Memory B cell (primary cell): ENCODE results near the gene FAM32A.

Experiments used
- ATAC-seq: fragments of 150-1000 bp; cut with Tn5 transposase; 2 replicates; pipeline ENCODE4 v1.10.0; 2021; ENCODE audit warnings: low read depth, mild to moderate bottlenecking, moderate library complexity
- DNase-seq, 2 donors: peaks; one replicate each; pipeline ENCODE4 v3.0.0; 2022; ENCODE audit warnings: low spot score in 2 of 2
- H3K27ac Mint-ChIP-seq: one replicate; pipeline ENCODE4 v1.8.0; 2022; ENCODE audit warnings: mild to moderate bottlenecking, moderate library complexity, mixed read lengths
- H3K27me3 Mint-ChIP-seq: one replicate; pipeline ENCODE4 v1.8.0; 2022; ENCODE audit warnings: mixed read lengths
- H3K36me3 Mint-ChIP-seq: one replicate; pipeline ENCODE4 v1.8.0; 2022; ENCODE audit warnings: mild to moderate bottlenecking, mixed read lengths
- H3K4me1 Mint-ChIP-seq: one replicate; pipeline ENCODE4 v1.8.0; 2022; ENCODE audit warnings: mixed read lengths
- H3K4me3 Mint-ChIP-seq: one replicate; pipeline ENCODE4 v1.8.0; 2022; ENCODE audit warnings: mild to moderate bottlenecking, moderate library complexity, mixed read lengths
- H3K9me3 Mint-ChIP-seq: one replicate; pipeline ENCODE4 v1.8.0; 2022; ENCODE audit warnings: mixed read lengths

Gene FAM32A

DNA sequence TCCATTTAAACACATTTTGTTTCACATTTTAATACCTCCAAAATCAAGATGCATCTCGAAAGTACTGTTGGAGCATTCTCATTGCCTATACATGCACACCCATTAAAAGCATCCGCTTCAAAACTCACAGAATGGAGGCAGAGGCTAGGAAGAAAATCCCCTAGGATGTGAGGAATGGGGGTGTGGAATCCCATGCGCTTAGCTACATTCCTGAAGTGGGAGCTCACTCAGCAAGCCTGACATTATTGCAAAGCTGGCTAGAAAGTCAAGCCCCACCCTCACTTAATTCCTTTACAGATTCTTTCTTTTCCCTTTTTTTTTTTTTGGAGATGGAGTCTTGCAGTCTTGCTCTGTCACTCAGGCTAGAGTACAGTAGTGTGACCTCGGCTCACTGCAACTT is 4.6 kb upstream of the FAM32A start:
- Mint-ChIP-seq H3K27me3 (no peaks in the 10 kb centered on the region), H3K27ac (no peak overlapping the region), H3K4me1 (peaks cover 15% of the 10 kb centered on the region), H3K4me3 (no peak overlapping the region), H3K9me3 (no peaks in the 10 kb centered on the region), H3K36me3 (peaks cover 4% of the 10 kb centered on the region)
- DNase-seq (no peak), ATAC-seq (no peak)

GRCh38 chr19:16184665-16185122 is 516 bp upstream of the FAM32A start:
- H3K4me3 Mint-ChIP-seq, result peak overlapping the region; percentile 98
- peak overlapping the region; percentile 97 for H3K27ac Mint-ChIP-seq
- DNase-seq (no peak), ATAC-seq (no peak)
- no peaks in the 10 kb centered on the region for H3K27me3 Mint-ChIP-seq
- H3K4me1 Mint-ChIP-seq, result peaks cover 19% of the 10 kb centered on the region
- H3K9me3 Mint-ChIP-seq, result no peaks in the 10 kb centered on the region
- peaks cover 13% of the 10 kb centered on the region for H3K36me3 Mint-ChIP-seq

GRCh38 chr19:16185768-16186123 is 536 bp downstream of the FAM32A start:
- Mint-ChIP-seq H3K36me3 (peaks cover 18% of the 10 kb centered on the region), H3K4me3 (peak overlapping the region; percentile 98), H3K4me1 (peaks cover 21% of the 10 kb centered on the region), H3K27ac (peak overlapping the region; percentile 97), H3K27me3 (no peaks in the 10 kb centered on the region), H3K9me3 (no peaks in the 10 kb centered on the region)
- ATAC-seq, result peak; percentile 30
- peak in 1 of 2 donors; percentile 37 for DNase-seq

DNA sequence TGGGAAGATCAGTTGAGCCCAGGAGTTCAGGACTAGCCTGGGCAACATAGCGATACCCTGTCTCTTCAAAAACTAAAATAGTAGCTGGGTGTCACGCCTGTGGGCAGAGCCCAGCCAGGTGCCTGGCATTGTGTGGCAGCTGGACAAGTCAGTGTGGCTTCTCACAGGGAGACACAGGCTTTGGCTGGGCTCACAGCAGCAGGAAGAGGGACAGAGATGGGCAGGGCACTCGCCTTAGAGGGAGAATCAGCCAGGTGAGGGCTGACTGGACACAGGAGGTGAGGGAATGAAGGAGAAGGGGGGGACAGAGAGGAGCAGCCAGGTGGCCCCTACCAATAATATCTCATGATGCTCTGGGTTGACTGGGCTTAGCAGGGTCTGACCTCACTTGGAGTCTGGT is 3.3 kb downstream of the FAM32A start:
- peak overlapping the region; percentile 7 for H3K27ac Mint-ChIP-seq
- H3K27me3 Mint-ChIP-seq, result no peaks in the 10 kb centered on the region
- no peak overlapping the region for H3K4me3 Mint-ChIP-seq
- H3K9me3 Mint-ChIP-seq, result no peaks in the 10 kb centered on the region
- H3K4me1 Mint-ChIP-seq, result peaks cover 18% of the 10 kb centered on the region
- ATAC-seq (no peak), DNase-seq (no peak)
- peaks cover 23% of the 10 kb centered on the region for H3K36me3 Mint-ChIP-seq

DNA sequence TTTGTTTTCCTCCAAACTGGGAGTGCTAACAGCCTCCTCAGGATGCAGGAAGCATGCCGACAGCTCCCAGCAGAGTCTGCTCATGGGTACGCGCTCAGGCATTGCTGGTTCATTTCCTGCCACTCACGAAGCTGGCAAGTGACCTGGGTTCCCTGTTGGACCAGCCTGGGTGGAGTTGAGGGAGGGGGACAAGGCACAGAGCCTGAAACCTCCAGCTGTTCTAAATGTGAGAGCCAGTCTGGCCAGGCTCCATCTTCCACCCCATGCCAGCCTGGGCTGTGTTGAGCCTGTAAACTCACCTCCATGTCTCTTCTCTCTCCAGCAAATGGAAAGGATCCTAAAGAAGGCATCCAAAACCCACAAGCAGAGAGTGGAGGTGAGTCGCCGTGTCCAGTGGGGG is 5.0 kb downstream of the FAM32A start:
- ATAC-seq (no peak), DNase-seq (no peak)
- H3K4me1 Mint-ChIP-seq, result peaks cover 18% of the 10 kb centered on the region
- H3K27me3 Mint-ChIP-seq, result no peaks in the 10 kb centered on the region
- H3K27ac Mint-ChIP-seq, result no peak overlapping the region
- no peak overlapping the region for H3K4me3 Mint-ChIP-seq
- H3K9me3 Mint-ChIP-seq, result no peaks in the 10 kb centered on the region
- peaks cover 22% of the 10 kb centered on the region for H3K36me3 Mint-ChIP-seq

DNA sequence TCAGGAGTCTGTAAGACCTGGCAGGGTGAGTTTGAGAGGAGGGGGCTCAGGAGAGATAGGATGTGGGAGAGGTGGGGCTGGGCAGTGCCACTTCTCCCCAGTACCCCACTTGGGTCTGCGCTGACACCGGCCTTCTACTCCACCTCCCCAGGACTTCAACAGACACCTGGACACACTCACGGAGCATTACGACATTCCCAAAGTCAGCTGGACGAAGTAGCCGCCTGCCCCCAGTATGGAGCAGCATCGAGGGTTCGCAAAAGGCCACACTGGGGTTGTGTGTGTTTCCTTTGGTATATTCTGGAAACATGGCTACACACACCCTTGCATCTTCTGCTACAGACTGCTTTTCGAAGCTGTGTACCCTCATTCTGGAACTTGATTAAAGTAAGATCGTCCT is 5.5 kb downstream of the FAM32A start:
- Mint-ChIP-seq H3K36me3 (peaks cover 19% of the 10 kb centered on the region), H3K4me1 (peaks cover 14% of the 10 kb centered on the region), H3K27ac (no peak overlapping the region), H3K27me3 (no peaks in the 10 kb centered on the region), H3K4me3 (no peak overlapping the region), H3K9me3 (no peaks in the 10 kb centered on the region)
- ATAC-seq (no peak), DNase-seq (no peak)

DNA sequence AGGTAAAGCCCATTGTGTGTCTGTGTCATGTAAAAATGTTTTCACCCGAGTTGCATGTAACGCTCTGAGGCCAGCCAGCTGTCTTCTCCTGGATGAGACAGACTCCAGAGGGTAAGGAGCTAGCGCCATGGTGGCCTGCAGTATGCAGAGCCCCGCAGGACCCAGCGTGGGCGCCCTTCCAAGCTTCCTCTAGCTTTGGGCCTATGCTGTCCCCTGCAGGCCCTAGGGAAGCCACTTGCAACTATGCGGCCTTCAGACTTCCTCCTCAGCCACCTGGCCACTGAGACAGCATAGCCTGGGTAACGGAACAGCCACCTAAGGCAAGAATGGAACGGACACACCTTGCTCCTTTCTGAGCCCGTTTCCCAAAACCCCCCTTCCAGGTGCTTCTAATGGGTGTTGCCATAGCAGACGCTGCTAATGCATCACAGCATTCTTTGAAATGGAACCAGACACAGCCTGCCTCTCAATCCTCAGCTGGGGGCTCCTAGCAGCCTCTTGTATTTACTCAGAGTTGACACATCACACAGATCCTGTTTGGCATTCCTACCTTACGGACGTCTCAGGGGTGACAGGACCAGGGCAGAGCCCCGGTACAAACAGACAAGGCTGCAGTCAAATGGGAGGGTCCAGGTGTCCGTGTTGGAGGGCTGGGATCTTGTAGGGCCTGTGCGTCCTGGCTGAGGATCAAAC is 6.2 kb downstream of the FAM32A start:
- H3K36me3 Mint-ChIP-seq, result peaks cover 19% of the 10 kb centered on the region
- H3K9me3 Mint-ChIP-seq, result no peaks in the 10 kb centered on the region
- no peak for ATAC-seq

DNA sequence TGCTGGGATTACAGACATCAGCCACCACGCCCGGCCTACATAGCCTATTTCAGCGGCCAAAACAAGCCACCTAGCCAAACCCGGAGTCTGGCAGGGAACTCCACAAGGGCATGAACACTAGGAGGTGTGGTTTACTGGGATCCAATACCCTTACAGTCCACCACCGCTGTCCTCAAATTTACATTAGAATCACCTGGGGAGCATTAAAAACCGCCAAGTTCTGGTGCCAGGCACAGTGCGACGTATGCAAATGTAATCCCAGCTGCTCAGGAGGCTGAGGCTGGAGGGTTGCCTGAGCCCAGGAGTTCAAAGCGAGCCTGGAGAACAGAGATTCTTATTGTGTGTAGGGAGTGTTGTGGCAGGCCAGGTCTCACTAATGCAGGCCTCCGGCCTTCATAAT is 8.3 kb downstream of the FAM32A start:
- H3K27ac Mint-ChIP-seq, result no peak overlapping the region

More for the DNA sequence above, 6.2 kb downstream of the FAM32A start:
- H3K4me3 Mint-ChIP-seq, result no peak overlapping the region
- no peak for DNase-seq
- no peaks in the 10 kb centered on the region for H3K27me3 Mint-ChIP-seq
- no peak overlapping the region for H3K27ac Mint-ChIP-seq
- H3K4me1 Mint-ChIP-seq, result peaks cover 14% of the 10 kb centered on the region

GRCh38 chr19:16197188-16197621 is 12.0 kb downstream of the FAM32A start:
- Mint-ChIP-seq H3K27me3 (no peaks in the 10 kb centered on the region), H3K27ac (peak overlapping the region; percentile 93), H3K9me3 (no peaks in the 10 kb centered on the region), H3K36me3 (peaks cover 7% of the 10 kb centered on the region), H3K4me3 (peak overlapping the region; percentile 87), H3K4me1 (peaks cover 25% of the 10 kb centered on the region)
- ATAC-seq (no peak), DNase-seq (no peak)

More for the DNA sequence above, 8.3 kb downstream of the FAM32A start:
- H3K27me3 Mint-ChIP-seq, result no peaks in the 10 kb centered on the region
- peaks cover 15% of the 10 kb centered on the region for H3K36me3 Mint-ChIP-seq
- H3K4me3 Mint-ChIP-seq, result no peak overlapping the region
- H3K4me1 Mint-ChIP-seq, result peaks cover 12% of the 10 kb centered on the region
- H3K9me3 Mint-ChIP-seq, result no peaks in the 10 kb centered on the region
- DNase-seq, result no peak
- no peak for ATAC-seq

GRCh38 chr19:16197622-16198369 is 12.6 kb downstream of the FAM32A start, which contains the start of gene AP1M1:
Gene AP1M1, plus strand, starts transcription at chr19:16197911. Its CDS starts 116 bp downstream, at chr19:16198027.
- Mint-ChIP-seq H3K36me3 (peaks cover 7% of the 10 kb centered on the region), H3K4me3 (peak within 1 kb of the TSS; percentile 87), H3K27ac (peak within 1 kb of the TSS; percentile 93), H3K27me3 (no peaks in the 10 kb centered on the region), H3K4me1 (peaks cover 30% of the 10 kb centered on the region), H3K9me3 (no peaks in the 10 kb centered on the region)
- DNase-seq (peak; percentile 97 to 98), ATAC-seq (peak; percentile 89)

DNA sequence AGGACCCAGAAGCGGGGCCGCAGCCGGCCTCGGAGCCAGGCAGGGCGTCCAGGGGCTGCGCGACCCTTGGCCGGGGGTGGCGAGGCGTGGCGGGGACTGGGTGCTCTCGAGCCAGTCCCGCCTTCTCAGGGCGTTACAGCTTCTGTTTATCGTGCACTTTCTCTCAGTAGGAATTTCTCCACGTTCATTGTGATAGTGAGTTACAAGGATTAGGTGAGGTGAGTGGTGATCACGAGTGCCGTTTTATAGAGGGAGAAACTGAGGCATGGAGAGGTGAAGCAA is 13.1 kb downstream of the FAM32A start:
- Mint-ChIP-seq H3K4me1 (peaks cover 34% of the 10 kb centered on the region), H3K27ac (peak overlapping the region; percentile 52), H3K4me3 (peak overlapping the region; percentile 87), H3K36me3 (peaks cover 9% of the 10 kb centered on the region), H3K9me3 (no peaks in the 10 kb centered on the region), H3K27me3 (no peaks in the 10 kb centered on the region)
- ATAC-seq (no peak), DNase-seq (no peak)

DNA sequence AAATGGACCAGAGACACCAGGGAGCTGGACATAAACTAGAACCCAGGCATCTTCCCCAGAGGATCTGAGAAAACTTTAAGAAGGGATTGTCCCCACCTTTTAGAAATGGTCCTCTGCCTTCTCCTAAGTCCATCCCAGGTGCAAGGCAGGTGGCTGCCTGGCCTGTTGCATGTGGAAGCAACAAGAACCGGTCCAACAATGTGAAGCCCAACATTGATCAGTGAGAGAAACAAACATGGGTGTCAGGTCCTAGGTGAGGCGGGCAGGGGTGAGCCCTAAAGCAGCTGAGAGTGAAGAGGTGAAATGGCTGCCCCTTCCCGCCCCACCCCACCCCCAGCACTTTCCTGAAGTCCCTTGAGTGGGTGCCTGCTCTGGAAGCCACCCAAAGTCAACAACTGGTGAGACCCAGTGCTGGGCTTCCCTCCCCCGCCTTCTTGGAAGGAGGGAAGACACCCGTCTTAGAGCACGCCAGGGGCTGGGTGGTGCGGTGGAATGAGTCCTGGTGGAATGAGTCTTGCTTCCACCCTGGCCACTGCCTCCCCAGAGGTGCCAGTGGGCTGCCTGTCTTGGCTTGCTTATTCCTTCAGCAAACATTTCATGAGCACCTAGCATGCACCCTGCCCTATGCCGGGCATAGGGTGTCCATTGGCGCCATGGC is 14.2 kb downstream of the FAM32A start:
- H3K36me3 Mint-ChIP-seq, result peaks cover 15% of the 10 kb centered on the region
- H3K4me3 Mint-ChIP-seq, result peak overlapping the region; percentile 87
- DNase-seq (no peak), ATAC-seq (no peak)
- H3K4me1 Mint-ChIP-seq, result peaks cover 38% of the 10 kb centered on the region
- H3K27ac Mint-ChIP-seq, result peak overlapping the region; percentile 52
- no peaks in the 10 kb centered on the region for H3K27me3 Mint-ChIP-seq
- H3K9me3 Mint-ChIP-seq, result no peaks in the 10 kb centered on the region

DNA sequence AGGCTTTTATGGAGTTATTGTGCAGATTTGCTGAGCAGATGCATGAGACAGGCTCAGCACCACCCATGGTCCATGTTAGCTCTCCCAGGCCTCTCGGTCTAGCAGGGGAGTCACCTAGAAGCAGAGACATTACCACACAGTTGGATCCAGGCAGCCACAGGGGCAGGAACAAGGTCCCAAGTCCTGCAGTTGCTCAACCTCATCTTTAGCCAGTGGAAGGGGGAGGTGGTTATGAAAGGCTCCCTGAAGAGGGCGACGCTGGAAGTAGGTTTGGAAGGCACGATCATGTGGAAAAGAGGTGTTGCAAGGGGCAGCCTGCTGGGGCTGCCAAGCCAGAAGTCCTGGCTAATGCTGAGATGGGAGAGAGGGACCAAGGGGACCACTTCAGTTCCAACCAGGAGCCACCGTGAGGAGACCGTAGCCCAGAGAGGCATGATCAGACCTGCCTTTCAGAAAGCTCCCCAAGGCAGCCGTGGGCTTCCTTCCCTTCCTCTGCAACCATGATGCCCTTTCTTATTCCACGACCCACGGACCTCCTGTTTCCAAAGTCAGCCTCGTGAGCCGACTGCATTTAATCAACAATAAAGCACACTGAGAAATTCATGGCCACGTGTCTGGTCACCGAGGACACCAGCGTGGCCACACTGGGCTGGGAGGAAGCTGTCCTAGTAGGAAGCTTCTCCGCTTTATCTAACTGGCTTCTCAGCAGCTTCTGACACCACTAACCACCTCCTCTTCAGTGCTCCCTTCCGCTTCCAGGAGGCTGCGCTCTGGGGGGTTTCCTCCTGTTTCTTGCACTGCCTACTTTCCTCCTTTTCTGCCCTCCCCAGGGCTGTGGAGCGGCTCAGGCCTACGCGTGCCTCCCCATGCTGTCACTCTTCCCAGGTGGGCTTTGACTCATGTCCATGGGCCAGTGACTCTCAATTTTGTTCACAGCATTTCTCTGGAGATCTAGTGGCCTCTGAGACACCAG is 15.1 kb downstream of the FAM32A start:
- H3K4me3 Mint-ChIP-seq, result no peak overlapping the region
- ATAC-seq, result no peak
- H3K9me3 Mint-ChIP-seq, result no peaks in the 10 kb centered on the region
- no peak for DNase-seq
- H3K27ac Mint-ChIP-seq, result peak overlapping the region; percentile 52
- H3K27me3 Mint-ChIP-seq, result no peaks in the 10 kb centered on the region
- H3K4me1 Mint-ChIP-seq, result peaks cover 38% of the 10 kb centered on the region
- H3K36me3 Mint-ChIP-seq, result peaks cover 17% of the 10 kb centered on the region
